Mesendoderm (in vitro differentiated cells): ENCODE data around the gene PPP1R13L.

Source experiments
- DNase-seq: peaks from one replicate; pipeline ENCODE4 v3.0.0; 2013
- H2AK5ac ChIP-seq: 2 replicates; pipeline ENCODE4 v1.6.1; 2013; ENCODE audit warnings: low read length, inconsistent platforms
- H2BK120ac ChIP-seq: 2 replicates; pipeline ENCODE4 v1.6.1; 2013; ENCODE audit warnings: low read depth, mild to moderate bottlenecking, low read length, moderate library complexity, mixed read lengths
- H2BK15ac ChIP-seq: replicated peaks from 2 replicates; pipeline ENCODE4 v1.6.1; 2013; ENCODE audit warnings: low read depth, mild to moderate bottlenecking, moderate library complexity
- H2BK5ac ChIP-seq: 2 replicates; pipeline ENCODE4 v1.6.1; 2013; ENCODE audit warnings: low read length, inconsistent platforms
- H3K18ac ChIP-seq: 2 replicates; pipeline ENCODE4 v1.6.1; 2013; ENCODE audit warnings: mild to moderate bottlenecking, low read length, mixed read lengths
- H3K23ac ChIP-seq: one replicate; pipeline ENCODE4 v1.6.1; 2013; ENCODE audit warnings: low read length
- H3K27ac ChIP-seq: 2 replicates; pipeline ENCODE4 v1.5.1; 2013; ENCODE audit warnings: low read depth, mild to moderate bottlenecking, inconsistent platforms, low read length, moderate library complexity
- H3K27me3 ChIP-seq: 2 replicates; pipeline ENCODE4 v1.6.1; 2013; ENCODE audit warnings: low read length, control low read depth, mild to moderate bottlenecking, inconsistent platforms; ENCODE audit not compliant: insufficient read depth, poor library complexity
- H3K36me3 ChIP-seq: 2 replicates; pipeline ENCODE4 v1.6.1; 2013; ENCODE audit warnings: low read length, inconsistent platforms; ENCODE audit not compliant: control insufficient read depth, insufficient read depth
- H3K4ac ChIP-seq: one replicate; pipeline ENCODE4 v1.6.1; 2013; ENCODE audit warnings: low read depth, mild to moderate bottlenecking, low read length, moderate library complexity
- H3K4me1 ChIP-seq: 2 replicates; pipeline ENCODE4 v1.6.1; 2013; ENCODE audit warnings: low read depth, low read length, inconsistent platforms; ENCODE audit not compliant: control insufficient read depth
- H3K4me2 ChIP-seq: 2 replicates; pipeline ENCODE4 v1.6.1; 2013; ENCODE audit warnings: low read length
- H3K4me3 ChIP-seq: 2 replicates; pipeline ENCODE4 v1.5.1; 2013; ENCODE audit warnings: mild to moderate bottlenecking, low read length
- H3K56ac ChIP-seq: one replicate; pipeline ENCODE4 v1.6.1; 2013; ENCODE audit warnings: low read length
- H3K79me1 ChIP-seq: 2 replicates; pipeline ENCODE4 v1.6.1; 2013; ENCODE audit warnings: low read length, inconsistent platforms
- H3K79me2 ChIP-seq: 2 replicates; pipeline ENCODE4 v1.6.1; 2013; ENCODE audit warnings: mild to moderate bottlenecking, low read length; ENCODE audit not compliant: control insufficient read depth, insufficient read depth
- H3K9ac ChIP-seq: 2 replicates; pipeline ENCODE4 v1.6.1; 2013; ENCODE audit warnings: low read length, inconsistent platforms
- H4K5ac ChIP-seq: one replicate; pipeline ENCODE4 v1.6.1; 2013; ENCODE audit warnings: low read length
- H4K8ac ChIP-seq: one replicate; pipeline ENCODE4 v1.6.1; 2013; ENCODE audit warnings: low read depth, mild to moderate bottlenecking, control low read depth, low read length, moderate library complexity
- WGBS: extraction: QIAGEN DNeasy Blood & Tissue Kit; methylation state at CpG from one replicate; pipeline ENCODE4 v1.1.7; 2013; ENCODE audit warnings: low lambda C conversion rate, missing lambda C conversion rate; ENCODE audit not compliant: insufficient coverage; ENCODE audit errors: extremely low coverage; 5-methylcytosine and 5-hydroxymethylcytosine counted together

PPP1R13L gene

GRCh38 chr19:45363861-45364459, 40.9 kb downstream of the PPP1R13L start:
- DNase-seq = no peak
- no peaks in the 10 kb centered on the region for H3K27me3 ChIP-seq
- H3K4ac ChIP-seq = no peak overlapping the region
- H3K79me2 ChIP-seq = peaks cover 3% of the 10 kb centered on the region
- peaks cover 8% of the 10 kb centered on the region for H3K36me3 ChIP-seq
- no CpG with 5 or more reads among the region's 44 CpGs for WGBS
- no peak overlapping the region for H3K9ac ChIP-seq
- no peaks in the 10 kb centered on the region for H3K4me1 ChIP-seq
- no peak overlapping the region for H3K18ac ChIP-seq
- no peak overlapping the region for H3K56ac ChIP-seq
- H3K79me1 ChIP-seq = peaks cover 8% of the 10 kb centered on the region
- no peak overlapping the region for H3K4me3 ChIP-seq
- H3K4me2 ChIP-seq = no peak overlapping the region
- H2BK5ac ChIP-seq = no peak overlapping the region
- no peak overlapping the region for H3K27ac ChIP-seq
- no peak overlapping the region for H2BK120ac ChIP-seq
- no peak overlapping the region for H3K23ac ChIP-seq
- no peak overlapping the region for H4K5ac ChIP-seq
- H2AK5ac ChIP-seq = no peak overlapping the region
- no peak overlapping the region for H2BK15ac ChIP-seq
- H4K8ac ChIP-seq = no peak overlapping the region

- Histone ChIP-seq H3K56ac (no peak overlapping the region), H4K5ac (no peak overlapping the region), H3K27me3 (no peaks in the 10 kb centered on the region), H3K79me2 (no peaks in the 10 kb centered on the region), H3K23ac (no peak overlapping the region), H3K79me1 (peaks cover 3% of the 10 kb centered on the region), H2BK15ac (no peak overlapping the region), H3K4me2 (no peak overlapping the region), H4K8ac (no peak overlapping the region), H3K9ac (no peak overlapping the region), H2BK5ac (no peak overlapping the region), H3K18ac (no peak overlapping the region), H3K27ac (no peak overlapping the region), H3K4me3 (no peak overlapping the region), H3K4ac (no peak overlapping the region), H3K4me1 (no peaks in the 10 kb centered on the region), H3K36me3 (peaks cover 11% of the 10 kb centered on the region), H2BK120ac (no peak overlapping the region), H2AK5ac (no peak overlapping the region)
- no peak for DNase-seq
- no CpG with 5 or more reads among the region's 16 CpGs for WGBS
Observed at GRCh38 chr19:45362291-45362690, 42.6 kb downstream of the PPP1R13L start.

GRCh38 chr19:45361608-45362007, 43.3 kb downstream of the PPP1R13L start:
- no peak overlapping the region for H3K4me3 ChIP-seq
- H3K27ac ChIP-seq = no peak overlapping the region
- H2BK5ac ChIP-seq = no peak overlapping the region
- WGBS = no CpG with 5 or more reads among the region's 14 CpGs
- H3K9ac ChIP-seq = no peak overlapping the region
- no peaks in the 10 kb centered on the region for H3K27me3 ChIP-seq
- H3K4me1 ChIP-seq = no peaks in the 10 kb centered on the region
- H3K18ac ChIP-seq = no peak overlapping the region
- peaks cover 3% of the 10 kb centered on the region for H3K79me1 ChIP-seq
- no peak overlapping the region for H3K4me2 ChIP-seq
- H2AK5ac ChIP-seq = no peak overlapping the region
- no peak overlapping the region for H2BK120ac ChIP-seq
- no peak overlapping the region for H2BK15ac ChIP-seq
- no peak overlapping the region for H3K23ac ChIP-seq
- H4K8ac ChIP-seq = no peak overlapping the region
- no peak overlapping the region for H4K5ac ChIP-seq
- H3K4ac ChIP-seq = no peak overlapping the region
- H3K56ac ChIP-seq = no peak overlapping the region
- no peaks in the 10 kb centered on the region for H3K79me2 ChIP-seq
- no peak for DNase-seq
- peaks cover 13% of the 10 kb centered on the region for H3K36me3 ChIP-seq

GRCh38 chr19:45358213-45358792, 46.6 kb downstream of the PPP1R13L start:
- Histone ChIP-seq H2BK120ac (no peak overlapping the region), H3K4me2 (no peak overlapping the region), H3K56ac (no peak overlapping the region), H2BK5ac (no peak overlapping the region), H3K27ac (no peak overlapping the region), H4K8ac (no peak overlapping the region), H3K79me1 (peaks cover 1% of the 10 kb centered on the region), H3K79me2 (no peaks in the 10 kb centered on the region), H3K4ac (no peak overlapping the region), H3K9ac (no peak overlapping the region), H2BK15ac (no peak overlapping the region), H4K5ac (no peak overlapping the region), H3K4me1 (no peaks in the 10 kb centered on the region), H3K27me3 (no peaks in the 10 kb centered on the region), H3K4me3 (no peak overlapping the region), H3K23ac (no peak overlapping the region), H3K18ac (no peak overlapping the region), H3K36me3 (peaks cover 22% of the 10 kb centered on the region), H2AK5ac (no peak overlapping the region)
- DNase-seq = no peak
- WGBS = no CpG with 5 or more reads among the region's 12 CpGs

- Histone ChIP-seq H3K79me2 (no peaks in the 10 kb centered on the region), H3K36me3 (peaks cover 22% of the 10 kb centered on the region), H4K8ac (no peak overlapping the region), H2AK5ac (no peak overlapping the region), H3K79me1 (peaks cover 1% of the 10 kb centered on the region), H3K4me2 (no peak overlapping the region), H2BK120ac (no peak overlapping the region), H3K18ac (no peak overlapping the region), H2BK15ac (no peak overlapping the region), H3K9ac (no peak overlapping the region), H2BK5ac (no peak overlapping the region), H4K5ac (no peak overlapping the region), H3K4me3 (no peak overlapping the region), H3K27me3 (no peaks in the 10 kb centered on the region), H3K4ac (no peak overlapping the region), H3K27ac (no peak overlapping the region), H3K56ac (no peak overlapping the region), H3K23ac (no peak overlapping the region), H3K4me1 (no peaks in the 10 kb centered on the region)
- WGBS = no CpG with 5 or more reads among the region's 11 CpGs
- no peak for DNase-seq
Observed at GRCh38 chr19:45357445-45357783, 47.5 kb downstream of the PPP1R13L start.
